Neural cell (in vitro differentiated cells): Measurements from ENCODE around the gene LRBA. TPM values are rescaled to one million over a fixed set of nuclear protein-coding genes. Genes with fewer than 3 reads are reported as not detected.

Source experiments
- H2AFZ ChIP-seq: fragments of 200-600, 300-800 bp; sonication (generic), shearing (Covaris generic); 2 replicates; pipeline ENCODE4 v1.6.0; 2014; ENCODE audit warnings: low read depth, mild to moderate bottlenecking, antibody characterized with exemption, low read length, moderate library complexity
- H3F3A ChIP-seq: fragments of 200-600 bp; shearing (Covaris generic); 2 replicates; pipeline ENCODE4 v1.6.1; 2016; ENCODE audit warnings: mild to moderate bottlenecking, moderate library complexity, mixed read lengths, antibody characterized with exemption, low read length; ENCODE audit not compliant: insufficient read depth, poor library complexity, severe bottlenecking
- H3K27ac ChIP-seq: fragments of 200-600, 300-800 bp; sonication (generic), shearing (Covaris generic); 2 replicates; pipeline ENCODE4 v1.5.1; 2014; ENCODE audit warnings: mild to moderate bottlenecking, low read length, moderate library complexity
- H3K27me3 ChIP-seq: fragments of 300-800, 200-600 bp; sonication (generic), shearing (Covaris generic); 2 replicates; pipeline ENCODE4 v1.6.0; 2014; ENCODE audit warnings: mild to moderate bottlenecking, low read depth, low read length, moderate library complexity; ENCODE audit not compliant: insufficient read depth
- H3K36me3 ChIP-seq: fragments of 300-800, 200-600 bp; sonication (generic), shearing (Covaris generic); 2 replicates; pipeline ENCODE4 v1.5.1; 2014; ENCODE audit warnings: mild to moderate bottlenecking, antibody characterized with exemption, low read length, moderate library complexity; ENCODE audit not compliant: insufficient read depth
- H3K4me2 ChIP-seq: fragments of 300-800, 200-600 bp; sonication (generic), shearing (Covaris generic); 2 replicates; pipeline ENCODE4 v1.6.0; 2014; ENCODE audit warnings: mild to moderate bottlenecking, low read length
- H3K4me3 ChIP-seq: fragments of 300-800, 200-600 bp; sonication (generic), shearing (Covaris generic); 2 replicates; pipeline ENCODE4 v1.5.1; 2014; ENCODE audit warnings: mild to moderate bottlenecking, low read length, moderate library complexity
- H3K79me2 ChIP-seq: fragments of 200-600 bp; shearing (Covaris generic); replicated peaks from 2 replicates; pipeline ENCODE4 v1.6.0; 2014; ENCODE audit warnings: mild to moderate bottlenecking, low read length, moderate library complexity; ENCODE audit not compliant: insufficient read depth
- H3K9ac ChIP-seq: fragments of 300-800, 200-600 bp; sonication (generic), shearing (Covaris generic); 2 replicates; pipeline ENCODE4 v1.6.1; 2016; ENCODE audit warnings: mild to moderate bottlenecking, low read length, mixed read lengths
- H3K9me2 ChIP-seq: fragments of 200-600 bp; shearing (Covaris generic); 2 replicates; pipeline ENCODE4 v1.6.1; 2016; ENCODE audit warnings: mild to moderate bottlenecking, low read length, mixed read lengths; ENCODE audit not compliant: insufficient read depth
- H3K9me3 ChIP-seq: fragments of 200-600, 300-800 bp; sonication (generic), shearing (Covaris generic); 2 replicates; pipeline ENCODE4 v1.6.1; 2016; ENCODE audit warnings: mild to moderate bottlenecking, mixed run types, low read length, moderate library complexity, mixed read lengths
- H4K20me1 ChIP-seq: fragments of 200-600 bp; shearing (Covaris generic); 2 replicates; pipeline ENCODE4 v1.6.1; 2016; ENCODE audit warnings: mild to moderate bottlenecking, mixed run types; ENCODE audit not compliant: insufficient read depth
- CTCF ChIP-seq: fragments of 450-650 bp; IDR thresholded peaks from 2 replicates; pipeline ENCODE4 v1.5.1; 2014; ENCODE audit warnings: antibody characterized with exemption, mild to moderate bottlenecking, moderate library complexity; ENCODE audit not compliant: poor library complexity, severe bottlenecking
- SMC3 ChIP-seq: fragments of 450-650 bp; conservative IDR thresholded peaks from 2 replicates; pipeline ENCODE4 v1.6.1; 2014; ENCODE audit warnings: antibody characterized with exemption, mild to moderate bottlenecking, moderate library complexity; ENCODE audit not compliant: poor library complexity
- TAF1 ChIP-seq: IDR thresholded peaks from 2 replicates; pipeline ENCODE4 v1.6.1; 2012; ENCODE audit warnings: low read depth
- polyA plus RNA-seq: library from polyadenylated mRNA; depleted of rRNA; stranded (reverse); fragments of >200 nt; gene quantifications from 2 replicates; pipeline ENCODE4 v1.2.3, GENCODE V29; 2014
- small RNA-seq, 3 experiments: library from RNA; depleted of rRNA; stranded (forward); fragments of <200 nt; gene quantifications; one replicate each; pipeline ENCODE3, GENCODE V24; 2012

The LRBA gene
- polyA plus RNA-seq, 1 donor from 2014 or later: 7.1 TPM

- H3K4me3 ChIP-seq: no peak overlapping the region
- H3K4me2 ChIP-seq: no peak overlapping the region
- no peak overlapping the region for H2AFZ ChIP-seq
- H3F3A ChIP-seq: no peaks in the 10 kb centered on the region
- peaks cover 4% of the 10 kb centered on the region for H3K79me2 ChIP-seq
- no peaks in the 10 kb centered on the region for H4K20me1 ChIP-seq
- H3K27ac ChIP-seq: no peak overlapping the region
- no peak overlapping the region for H3K9ac ChIP-seq
- H3K9me2 ChIP-seq: no peaks in the 10 kb centered on the region
- no peaks in the 10 kb centered on the region for H3K36me3 ChIP-seq
- no peaks in the 10 kb centered on the region for H3K9me3 ChIP-seq
- no peak for TF ChIP-seq TAF1
- TF ChIP-seq CTCF: no peak
- TF ChIP-seq SMC3: no peak
- no peaks in the 10 kb centered on the region for H3K27me3 ChIP-seq
Observed at GRCh38 chr4:150215601-150216000, 799.5 kb downstream of the LRBA start.

Small RNAs within 50 kb of the gene (small RNA-seq; reads per million reads assigned to genes)
- gene RNA5SP168: 0 reads per million in 3 experiments

Other genes starting within 250 kb of the LRBA start
- 4,097 and 4,982 TPM in 2 replicates for gene RPS3A, start 84.3 kb upstream of the LRBA start, polyA plus RNA-seq